DOHH2 (cell line): ENCODE results near the gene CCDC182.

ENCODE experiments used
- H3F3A ChIP-seq: fragments of 200-600 bp; sonication (generic), shearing (Covaris generic); 2 replicates; pipeline ENCODE4 v1.6.0; 2016; ENCODE audit warnings: antibody characterized with exemption, mild to moderate bottlenecking; ENCODE audit not compliant: control insufficient read depth, insufficient read depth
- H3K27ac ChIP-seq: fragments of 200-600 bp; sonication (generic); 2 replicates; pipeline ENCODE4 v1.5.1; 2014; ENCODE audit warnings: low read depth, mild to moderate bottlenecking, low read length, moderate library complexity
- H3K27me3 ChIP-seq: fragments of 200-600 bp; sonication (generic); 2 replicates; pipeline ENCODE4 v1.6.1; 2014; ENCODE audit warnings: mild to moderate bottlenecking, low read length, mixed read lengths; ENCODE audit not compliant: control insufficient read depth
- H3K36me3 ChIP-seq: fragments of 200-600 bp; sonication (generic); 2 replicates; pipeline ENCODE4 v1.6.1; 2014; ENCODE audit warnings: mild to moderate bottlenecking, low read length, moderate library complexity, mixed read lengths; ENCODE audit not compliant: control insufficient read depth
- H3K4me1 ChIP-seq: fragments of 200-600 bp; sonication (generic); 2 replicates; pipeline ENCODE4 v1.6.1; 2014; ENCODE audit warnings: mild to moderate bottlenecking, low read length, mixed read lengths; ENCODE audit not compliant: control insufficient read depth
- H3K4me2 ChIP-seq: fragments of 200-600 bp; sonication (generic); 2 replicates; pipeline ENCODE4 v1.6.0; 2014; ENCODE audit warnings: mild to moderate bottlenecking, low read length, moderate library complexity
- H3K4me3 ChIP-seq: fragments of 200-600 bp; sonication (generic); 2 replicates; pipeline ENCODE4 v1.5.1; 2014; ENCODE audit warnings: mild to moderate bottlenecking, low read length, mixed read lengths
- H3K79me2 ChIP-seq: fragments of 200-600 bp; sonication (generic); 2 replicates; pipeline ENCODE4 v1.6.1; 2014; ENCODE audit warnings: mild to moderate bottlenecking, low read length, mixed read lengths; ENCODE audit not compliant: control insufficient read depth
- H3K9me2 ChIP-seq: fragments of 200-600 bp; sonication (generic); replicated peaks from 2 replicates; pipeline ENCODE4 v1.6.1; 2014; ENCODE audit warnings: mild to moderate bottlenecking, low read length, mixed read lengths; ENCODE audit not compliant: control insufficient read depth
- H3K9me3 ChIP-seq: fragments of 200-600 bp; sonication (generic); 2 replicates; pipeline ENCODE4 v1.6.1; 2014; ENCODE audit warnings: antibody characterized with exemption, low read length, mixed read lengths; ENCODE audit not compliant: control insufficient read depth, insufficient read depth
- H4K20me1 ChIP-seq: fragments of 200-600 bp; sonication (generic); 2 replicates; pipeline ENCODE4 v1.6.0; 2014; ENCODE audit warnings: low read depth, mild to moderate bottlenecking, antibody characterized with exemption, low read length, moderate library complexity; ENCODE audit not compliant: control insufficient read depth, insufficient read depth
- EZH2phosphoT487 ChIP-seq: fragments of 200-600 bp; sonication (generic); IDR thresholded peaks from 2 replicates; pipeline ENCODE4 v1.6.1; 2017; ENCODE audit warnings: borderline replicate concordance, mild to moderate bottlenecking, antibody characterized with exemption, low read length, moderate library complexity, mixed read lengths
- TF ChIP-seq, protein P1 (sequence below): fragments of 200-600 bp; sonication (generic); IDR thresholded peaks from one replicate; pipeline ENCODE4 v1.5.1; 2014; ENCODE audit warnings: antibody characterized with exemption, mild to moderate bottlenecking, low read depth, low read length; ENCODE audit not compliant: poor library complexity, severe bottlenecking

Gene CCDC182

DNA sequence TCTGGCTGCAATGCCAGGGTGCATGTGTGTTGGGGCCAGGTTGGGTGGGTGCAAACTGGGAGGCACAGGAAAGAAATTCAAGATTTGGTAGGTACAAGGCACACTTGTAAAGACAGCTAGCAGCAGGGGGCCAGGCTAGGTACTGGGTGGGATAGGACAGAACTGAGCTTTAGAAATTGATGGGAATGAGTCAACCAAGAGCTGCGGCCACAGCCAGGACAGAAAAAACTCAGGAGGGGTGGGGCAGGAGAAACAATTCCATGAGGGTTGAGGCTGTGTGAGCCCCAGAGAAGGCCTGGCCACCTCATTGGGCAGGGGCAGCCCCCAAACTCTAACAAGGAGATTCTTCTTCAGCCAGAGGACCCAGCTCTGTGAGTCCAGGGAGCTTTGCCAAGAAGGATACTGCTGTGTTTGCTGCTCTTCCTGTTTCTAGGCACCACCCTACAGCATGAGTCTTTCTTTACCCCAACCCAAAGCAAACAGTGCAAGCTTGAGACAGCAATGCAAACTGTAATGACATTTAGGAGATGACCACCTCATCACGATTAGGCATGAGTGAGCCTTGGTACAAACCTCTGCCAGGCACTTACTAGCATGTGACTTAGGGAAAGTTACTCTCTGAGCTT is 21.3 kb upstream of the CCDC182 start:
- Histone ChIP-seq H3K4me2 (no peak overlapping the region), H3K9me2 (no peaks in the 10 kb centered on the region), H3K4me1 (no peaks in the 10 kb centered on the region), H3K79me2 (no peaks in the 10 kb centered on the region), H3K27ac (no peak overlapping the region), H3K4me3 (no peak overlapping the region), H4K20me1 (no peaks in the 10 kb centered on the region), H3F3A (no peaks in the 10 kb centered on the region), H3K9me3 (no peaks in the 10 kb centered on the region), H3K36me3 (no peaks in the 10 kb centered on the region), H3K27me3 (peaks cover 42% of the 10 kb centered on the region)
- no peak for TF ChIP-seq EZH2phosphoT487
- TF ChIP-seq, protein P1, sequence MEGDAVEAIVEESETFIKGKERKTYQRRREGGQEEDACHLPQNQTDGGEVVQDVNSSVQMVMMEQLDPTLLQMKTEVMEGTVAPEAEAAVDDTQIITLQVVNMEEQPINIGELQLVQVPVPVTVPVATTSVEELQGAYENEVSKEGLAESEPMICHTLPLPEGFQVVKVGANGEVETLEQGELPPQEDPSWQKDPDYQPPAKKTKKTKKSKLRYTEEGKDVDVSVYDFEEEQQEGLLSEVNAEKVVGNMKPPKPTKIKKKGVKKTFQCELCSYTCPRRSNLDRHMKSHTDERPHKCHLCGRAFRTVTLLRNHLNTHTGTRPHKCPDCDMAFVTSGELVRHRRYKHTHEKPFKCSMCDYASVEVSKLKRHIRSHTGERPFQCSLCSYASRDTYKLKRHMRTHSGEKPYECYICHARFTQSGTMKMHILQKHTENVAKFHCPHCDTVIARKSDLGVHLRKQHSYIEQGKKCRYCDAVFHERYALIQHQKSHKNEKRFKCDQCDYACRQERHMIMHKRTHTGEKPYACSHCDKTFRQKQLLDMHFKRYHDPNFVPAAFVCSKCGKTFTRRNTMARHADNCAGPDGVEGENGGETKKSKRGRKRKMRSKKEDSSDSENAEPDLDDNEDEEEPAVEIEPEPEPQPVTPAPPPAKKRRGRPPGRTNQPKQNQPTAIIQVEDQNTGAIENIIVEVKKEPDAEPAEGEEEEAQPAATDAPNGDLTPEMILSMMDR, result no peak

DNA sequence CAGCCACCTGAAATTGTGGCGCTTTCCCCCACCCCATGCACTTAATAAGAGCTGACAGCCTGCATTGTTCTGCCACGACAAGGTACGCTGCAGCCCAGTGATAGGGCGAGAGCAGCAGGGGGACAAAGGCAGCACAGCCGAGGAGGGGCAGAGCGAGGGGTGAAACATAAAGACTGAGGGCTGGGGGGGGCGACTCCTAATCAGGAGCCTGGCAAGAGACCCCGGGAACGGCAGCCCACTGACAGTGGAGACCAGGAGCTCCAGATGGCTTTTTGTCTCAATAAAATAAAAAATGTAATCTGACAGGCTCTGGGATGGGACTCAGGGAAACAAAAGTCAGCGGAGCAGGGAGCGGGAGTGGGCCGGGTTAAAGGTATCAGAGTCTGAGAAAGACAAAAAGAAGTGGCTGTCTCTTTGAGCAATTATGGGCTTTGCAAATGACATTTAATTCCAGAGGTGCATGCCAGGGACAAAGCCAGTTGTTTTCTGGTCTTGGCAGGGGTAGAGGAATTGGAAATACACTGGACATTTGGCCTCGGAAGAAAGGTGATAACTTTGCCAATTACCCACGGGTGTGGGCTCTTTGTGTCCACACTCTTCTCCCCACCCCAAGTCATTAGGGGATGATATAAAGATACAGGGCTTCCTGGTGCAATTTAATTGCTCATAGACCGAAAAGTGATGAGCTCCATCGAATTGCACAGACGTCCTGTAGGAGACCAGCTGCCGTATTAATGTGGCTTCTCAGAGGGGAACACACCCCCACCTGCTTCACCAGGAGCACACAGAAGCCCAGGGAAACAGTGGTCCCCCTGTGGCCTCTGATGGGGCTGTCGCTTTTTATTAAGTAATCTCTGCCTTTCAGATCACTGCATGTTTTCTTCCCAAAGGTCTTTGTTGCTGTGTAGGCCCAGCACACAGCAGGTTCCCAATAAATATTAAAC is 17.6 kb upstream of the CCDC182 start:
- TF ChIP-seq, protein P1, result no peak
- TF ChIP-seq EZH2phosphoT487, result no peak
- no peaks in the 10 kb centered on the region for H3K36me3 ChIP-seq
- no peak overlapping the region for H3K4me3 ChIP-seq
- H3F3A ChIP-seq, result no peaks in the 10 kb centered on the region
- no peaks in the 10 kb centered on the region for H3K9me2 ChIP-seq
- no peak overlapping the region for H3K4me2 ChIP-seq
- no peaks in the 10 kb centered on the region for H3K9me3 ChIP-seq
- H4K20me1 ChIP-seq, result no peaks in the 10 kb centered on the region
- H3K4me1 ChIP-seq, result no peaks in the 10 kb centered on the region
- H3K27ac ChIP-seq, result no peak overlapping the region
- peaks cover 19% of the 10 kb centered on the region for H3K27me3 ChIP-seq
- H3K79me2 ChIP-seq, result no peaks in the 10 kb centered on the region

DNA sequence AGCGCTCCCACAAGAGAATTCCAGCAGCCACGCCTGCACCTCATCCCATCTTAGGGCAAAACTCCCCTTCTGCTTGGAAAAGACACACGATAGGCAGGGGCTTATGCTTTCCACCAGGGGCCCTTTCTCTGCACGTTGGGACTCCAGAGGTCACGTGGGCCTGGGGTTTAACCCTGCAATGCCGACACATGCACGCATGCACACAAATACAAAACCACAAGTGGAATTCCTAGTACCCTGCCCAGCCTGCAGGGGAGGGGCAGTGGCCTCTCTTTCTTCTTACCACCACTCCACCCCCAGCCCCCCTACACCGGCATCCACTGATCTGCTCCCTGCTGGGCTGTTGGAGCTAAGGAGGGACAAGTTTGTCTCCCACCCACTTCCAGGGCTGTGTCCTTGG is 16.8 kb upstream of the CCDC182 start:
- H4K20me1 ChIP-seq, result no peaks in the 10 kb centered on the region
- no peaks in the 10 kb centered on the region for H3K9me3 ChIP-seq
- no peaks in the 10 kb centered on the region for H3K36me3 ChIP-seq
- H3F3A ChIP-seq, result no peaks in the 10 kb centered on the region
- H3K27ac ChIP-seq, result no peak overlapping the region
- H3K79me2 ChIP-seq, result no peaks in the 10 kb centered on the region
- H3K27me3 ChIP-seq, result peaks cover 14% of the 10 kb centered on the region
- H3K4me2 ChIP-seq, result no peak overlapping the region
- no peak overlapping the region for H3K4me3 ChIP-seq
- no peaks in the 10 kb centered on the region for H3K9me2 ChIP-seq
- H3K4me1 ChIP-seq, result no peaks in the 10 kb centered on the region
- TF ChIP-seq, protein P1, result no peak
- no peak for TF ChIP-seq EZH2phosphoT487
